SK-N-SH (cell line): ENCODE results near the gene SIRPA. TPM values are rescaled to one million over a fixed set of nuclear protein-coding genes. Genes with fewer than 3 reads are reported as not detected.

Experiments used
- CTCF ChIA-PET: fragments of 300-600, 350-600 bp; formaldehyde crosslinking; extraction: SDS; loops from one replicate; lab custom pipeline; 2021; lab: Yijun Ruan, JAX
- POLR2A ChIA-PET: fragments of 350-600 bp; sonication (Branson Sonifier 250); formaldehyde crosslinking; extraction: SDS; loops from one replicate; lab custom pipeline; 2020; ENCODE audit warnings: antibody characterized with exemption, inconsistent platforms; lab: Yijun Ruan, JAX
- DNase-seq: peaks from one replicate; pipeline ENCODE4 v3.0.0; 2012
- H2AFZ ChIP-seq: fragments of 200-600 bp; sonication (generic); 2 replicates; pipeline ENCODE4 v1.8.1; 2016; ENCODE audit warnings: antibody characterized with exemption, mild to moderate bottlenecking, low read depth
- H3F3A ChIP-seq: fragments of 200-600 bp; sonication (generic); replicated peaks from 2 replicates; pipeline ENCODE3; 2016; ENCODE audit warnings: antibody characterized with exemption, mild to moderate bottlenecking; ENCODE audit not compliant: insufficient read depth
- H3K27ac ChIP-seq, 2 experiments: fragments of 200-500 bp in 1 of 2; fragments of 200-600 bp in 1 of 2; sonication (Bioruptor generic) in 1 of 2; sonication (generic), shearing (Covaris generic) in 1 of 2; 2 replicates each; pipeline versions ENCODE4 v1.5.1 to v1.6.1; 2014 to 2016; ENCODE audit warnings: low read depth in 2 of 2, inconsistent platforms in 1 of 2, low read length in 1 of 2, mild to moderate bottlenecking in 1 of 2, mixed read lengths in 1 of 2
- H3K27me3 ChIP-seq: fragments of 200-600 bp; sonication (generic), shearing (Covaris generic); 2 replicates; pipeline ENCODE4 v1.6.1; 2016; ENCODE audit warnings: mixed run types; ENCODE audit not compliant: insufficient read depth
- H3K36me3 ChIP-seq, 2 experiments: fragments of 200-500 bp in 1 of 2; fragments of 200-600 bp in 1 of 2; sonication (Bioruptor generic) in 1 of 2; sonication (generic) in 1 of 2; replicated peaks in 1 of 2; 2 replicates each; pipeline versions ENCODE3 to v1.5.1; 2014 to 2016; ENCODE audit warnings: low read length in 1 of 2, mild to moderate bottlenecking in 1 of 2; ENCODE audit not compliant: insufficient read depth in 2 of 2, control insufficient read depth in 1 of 2
- H3K4me1 ChIP-seq, 2 experiments: fragments of 200-500 bp in 1 of 2; fragments of 200-600 bp in 1 of 2; sonication (Bioruptor generic) in 1 of 2; sonication (generic), shearing (Covaris generic) in 1 of 2; 2 replicates each; pipeline versions ENCODE4 v1.5.1 to v1.6.1; 2014 to 2016; ENCODE audit warnings: low read depth in 1 of 2, low read length in 1 of 2, mixed run types in 1 of 2; ENCODE audit not compliant: insufficient read depth in 2 of 2, control insufficient read depth in 1 of 2
- H3K4me2 ChIP-seq: fragments of 200-600 bp; sonication (generic), shearing (Covaris generic); 2 replicates; pipeline ENCODE4 v1.6.1; 2017; ENCODE audit warnings: mixed run types
- H3K4me3 ChIP-seq, 2 experiments: fragments of 200-500 bp in 1 of 2; fragments of 200-600 bp in 1 of 2; sonication (Bioruptor generic) in 1 of 2; sonication (generic), shearing (Covaris generic) in 1 of 2; 2 replicates each; pipeline versions ENCODE4 v1.5.1 to v1.8.1; 2014 to 2016; ENCODE audit warnings: low read depth in 2 of 2, inconsistent platforms in 1 of 2, low read length in 1 of 2, mild to moderate bottlenecking in 1 of 2, mixed read lengths in 1 of 2, moderate library complexity in 1 of 2
- H3K79me2 ChIP-seq: fragments of 200-600 bp; sonication (generic); 2 replicates; pipeline ENCODE4 v1.8.1; 2017; ENCODE audit warnings: mild to moderate bottlenecking; ENCODE audit not compliant: insufficient read depth
- H3K9ac ChIP-seq: fragments of 200-600 bp; sonication (generic); 2 replicates; pipeline ENCODE4 v1.6.1; 2017; ENCODE audit warnings: mixed run types
- H3K9me2 ChIP-seq: fragments of 200-600 bp; sonication (generic); 2 replicates; pipeline ENCODE4 v1.6.1; 2017; ENCODE audit warnings: mixed run types
- H3K9me3 ChIP-seq: fragments of 200-600 bp; sonication (generic); 2 replicates; pipeline ENCODE4 v1.6.1; 2017; ENCODE audit warnings: mixed run types, mild to moderate bottlenecking, moderate library complexity
- H4K20me1 ChIP-seq: fragments of 200-600 bp; sonication (generic); 2 replicates; pipeline ENCODE4 v1.6.1; 2017; ENCODE audit warnings: mild to moderate bottlenecking, mixed run types; ENCODE audit not compliant: insufficient read depth
- GATA2 ChIP-seq: sonication (generic); formaldehyde crosslinking; IDR thresholded peaks from 2 replicates; pipeline ENCODE4 v1.5.0; 2020; ENCODE audit warnings: mild to moderate bottlenecking, missing genetic modification reagents
- NFIC ChIP-seq: IDR thresholded peaks from 2 replicates; pipeline ENCODE4 v1.4.0; 2012; ENCODE audit warnings: borderline replicate concordance
- RCOR1 ChIP-seq: fragments of 150-350 bp; IDR thresholded peaks from 2 replicates; pipeline ENCODE4 v1.6.1; 2017; ENCODE audit warnings: antibody characterized with exemption, low read length
- RXRA ChIP-seq: IDR thresholded peaks from 2 replicates; pipeline ENCODE4 v1.4.0; 2012; ENCODE audit warnings: low read depth, mild to moderate bottlenecking, borderline replicate concordance
- YY1 ChIP-seq: IDR thresholded peaks from 2 replicates; pipeline ENCODE4 v1.4.0; 2012; ENCODE audit warnings: low read depth, mild to moderate bottlenecking
- WGBS: methylation state at CpG from one replicate; pipeline ENCODE4 v1.1.6; 2017; ENCODE audit warnings: low lambda C conversion rate; 5-methylcytosine and 5-hydroxymethylcytosine counted together
- polyA plus RNA-seq, 3 experiments: library from polyadenylated mRNA; depleted of rRNA; stranded (reverse); fragments of >200 nt; gene quantifications; 2 replicates each; pipeline ENCODE4 v1.2.3, GENCODE V29; 2012
- TF ChIP-seq, protein P1 (sequence below): IDR thresholded peaks from 2 replicates; pipeline ENCODE4 v1.6.1; 2012; ENCODE audit warnings: mild to moderate bottlenecking, low read depth, low read length, moderate library complexity
- TF ChIP-seq, protein P2 (sequence below): IDR thresholded peaks from 2 replicates; pipeline ENCODE4 v1.4.0; 2012; ENCODE audit warnings: low read depth, borderline replicate concordance

Gene SIRPA
- polyA plus RNA-seq, 1 of the 3 experiments (the other 2 are of a cell fraction): 9.1 TPM

DNA sequence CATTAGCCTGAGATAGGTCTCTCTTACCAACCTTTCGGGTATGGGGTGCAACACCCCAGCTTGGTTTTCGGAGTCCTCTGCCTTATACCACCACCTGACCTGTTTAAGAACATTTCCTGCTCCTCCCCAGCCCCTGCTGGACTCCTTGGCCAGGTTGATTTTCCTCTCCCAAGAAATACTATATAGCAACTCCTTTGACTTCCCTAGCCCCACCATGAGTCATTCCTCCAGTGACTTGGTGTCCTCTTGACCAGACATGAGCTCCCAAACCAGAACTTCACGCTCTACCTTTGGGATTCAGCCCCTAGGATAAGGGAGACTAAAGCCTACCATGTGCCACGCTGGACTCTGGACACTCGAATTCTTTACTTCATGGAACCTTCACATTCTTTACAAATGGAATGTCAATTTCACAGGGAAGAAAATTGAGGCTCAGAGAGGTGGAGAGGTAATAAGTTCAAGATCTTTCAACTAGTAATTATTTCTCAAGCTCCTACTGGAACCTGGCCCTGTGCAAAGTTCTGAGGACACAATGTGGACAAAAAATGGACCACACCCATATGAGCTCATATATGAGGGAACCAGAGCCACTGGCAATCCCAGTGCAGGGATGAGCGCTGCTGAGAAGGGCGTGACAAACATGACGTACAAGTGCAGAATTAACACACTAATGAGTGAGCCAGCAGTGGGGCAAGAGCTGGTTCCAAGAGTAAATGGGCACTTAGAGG lies 48.2 kb downstream of the SIRPA start:
- H4K20me1 ChIP-seq: no peaks in the 10 kb centered on the region
- no peak overlapping the region for H2AFZ ChIP-seq
- H3K36me3 ChIP-seq: peaks cover 0 to 4% of the 10 kb centered on the region in 2 experiments
- H3K27me3 ChIP-seq: no peaks in the 10 kb centered on the region; the same call in 1 of the 2 replicates
- H3K4me2 ChIP-seq: no peak overlapping the region
- H3K79me2 ChIP-seq: no peaks in the 10 kb centered on the region
- no peaks in the 10 kb centered on the region for H3K9me2 ChIP-seq
- no peak overlapping the region for H3K27ac ChIP-seq
- H3K4me1 ChIP-seq: no peaks in the 10 kb centered on the region; a peak in 1 of 4 replicates
- H3K9ac ChIP-seq: no peak overlapping the region
- no peak for DNase-seq
- CTCF ChIA-PET: interaction anchor here (0.9 to 1.5 kb wide), 2 partner anchors 63 to 141 kb away, joined by 4 read pairs; no protein-coding TSS in a partner anchor
- no peaks in the 10 kb centered on the region for H3K9me3 ChIP-seq
- TF ChIP-seq YY1 (no peak), RCOR1 (no peak)
- POLR2A ChIA-PET: no interaction called here
- WGBS: 74% methylated on average over 8 of the region's 8 CpGs
- no peaks in the 10 kb centered on the region for H3F3A ChIP-seq
- H3K4me3 ChIP-seq: no peak overlapping the region

DNA sequence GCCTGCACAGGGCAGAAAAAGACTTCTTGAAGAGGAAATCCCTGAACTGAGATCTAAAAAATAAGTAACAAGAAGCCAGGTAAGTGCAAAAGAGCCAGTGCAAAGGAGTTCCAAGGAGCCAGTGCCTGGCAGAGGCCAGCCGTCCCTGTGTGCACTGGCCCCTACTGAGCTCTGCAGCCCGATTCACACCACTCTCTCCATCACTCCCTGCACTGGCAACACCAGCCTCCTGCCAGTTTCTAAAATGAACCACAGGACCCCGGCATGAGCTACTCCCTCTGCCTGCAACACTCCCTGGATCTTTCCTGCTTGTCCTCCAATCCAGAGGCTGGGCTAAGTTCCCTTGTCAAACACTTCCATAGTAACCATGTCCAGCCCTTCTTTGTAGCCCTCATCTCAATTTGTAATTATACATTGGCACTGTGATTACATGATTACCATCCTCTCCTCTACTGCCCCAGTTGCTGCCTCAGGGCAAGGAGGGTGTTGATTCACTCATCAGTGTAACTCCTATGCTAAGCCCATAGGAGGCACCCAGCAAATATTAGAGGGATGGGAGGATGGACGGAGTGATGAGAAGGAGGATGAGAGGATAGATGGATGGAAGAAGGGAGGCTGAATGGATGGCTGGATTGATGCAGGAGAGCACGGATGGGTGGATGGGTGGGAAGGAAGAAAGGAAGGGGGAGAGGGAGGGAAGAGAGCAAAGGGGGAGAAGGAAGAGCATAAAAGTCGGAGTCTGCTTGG lies 49.3 kb downstream of the SIRPA start:
- Histone ChIP-seq H2AFZ (no peak overlapping the region), H3K79me2 (no peaks in the 10 kb centered on the region), H3K9me3 (no peaks in the 10 kb centered on the region), H3K9me2 (no peaks in the 10 kb centered on the region), H3K9ac (no peak overlapping the region), H3K4me2 (no peak overlapping the region), H3K27me3 (no peaks in the 10 kb centered on the region; the same call in 1 of the 2 replicates), H4K20me1 (no peaks in the 10 kb centered on the region), H3K4me1 (peaks cover 8 to 9% of the 10 kb centered on the region in 2 experiments; a peak in 2 of 4 replicates), H3K4me3 (no peak overlapping the region), H3K36me3 (no peaks in the 10 kb centered on the region), H3K27ac (no peak overlapping the region), H3F3A (no peaks in the 10 kb centered on the region)
- no peak for TF ChIP-seq RXRA
- TF ChIP-seq GATA2 (CRISPR knock-in tag): no peak
- TF ChIP-seq, protein P1, sequence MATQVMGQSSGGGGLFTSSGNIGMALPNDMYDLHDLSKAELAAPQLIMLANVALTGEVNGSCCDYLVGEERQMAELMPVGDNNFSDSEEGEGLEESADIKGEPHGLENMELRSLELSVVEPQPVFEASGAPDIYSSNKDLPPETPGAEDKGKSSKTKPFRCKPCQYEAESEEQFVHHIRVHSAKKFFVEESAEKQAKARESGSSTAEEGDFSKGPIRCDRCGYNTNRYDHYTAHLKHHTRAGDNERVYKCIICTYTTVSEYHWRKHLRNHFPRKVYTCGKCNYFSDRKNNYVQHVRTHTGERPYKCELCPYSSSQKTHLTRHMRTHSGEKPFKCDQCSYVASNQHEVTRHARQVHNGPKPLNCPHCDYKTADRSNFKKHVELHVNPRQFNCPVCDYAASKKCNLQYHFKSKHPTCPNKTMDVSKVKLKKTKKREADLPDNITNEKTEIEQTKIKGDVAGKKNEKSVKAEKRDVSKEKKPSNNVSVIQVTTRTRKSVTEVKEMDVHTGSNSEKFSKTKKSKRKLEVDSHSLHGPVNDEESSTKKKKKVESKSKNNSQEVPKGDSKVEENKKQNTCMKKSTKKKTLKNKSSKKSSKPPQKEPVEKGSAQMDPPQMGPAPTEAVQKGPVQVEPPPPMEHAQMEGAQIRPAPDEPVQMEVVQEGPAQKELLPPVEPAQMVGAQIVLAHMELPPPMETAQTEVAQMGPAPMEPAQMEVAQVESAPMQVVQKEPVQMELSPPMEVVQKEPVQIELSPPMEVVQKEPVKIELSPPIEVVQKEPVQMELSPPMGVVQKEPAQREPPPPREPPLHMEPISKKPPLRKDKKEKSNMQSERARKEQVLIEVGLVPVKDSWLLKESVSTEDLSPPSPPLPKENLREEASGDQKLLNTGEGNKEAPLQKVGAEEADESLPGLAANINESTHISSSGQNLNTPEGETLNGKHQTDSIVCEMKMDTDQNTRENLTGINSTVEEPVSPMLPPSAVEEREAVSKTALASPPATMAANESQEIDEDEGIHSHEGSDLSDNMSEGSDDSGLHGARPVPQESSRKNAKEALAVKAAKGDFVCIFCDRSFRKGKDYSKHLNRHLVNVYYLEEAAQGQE: no peak
- TF ChIP-seq, protein P2, sequence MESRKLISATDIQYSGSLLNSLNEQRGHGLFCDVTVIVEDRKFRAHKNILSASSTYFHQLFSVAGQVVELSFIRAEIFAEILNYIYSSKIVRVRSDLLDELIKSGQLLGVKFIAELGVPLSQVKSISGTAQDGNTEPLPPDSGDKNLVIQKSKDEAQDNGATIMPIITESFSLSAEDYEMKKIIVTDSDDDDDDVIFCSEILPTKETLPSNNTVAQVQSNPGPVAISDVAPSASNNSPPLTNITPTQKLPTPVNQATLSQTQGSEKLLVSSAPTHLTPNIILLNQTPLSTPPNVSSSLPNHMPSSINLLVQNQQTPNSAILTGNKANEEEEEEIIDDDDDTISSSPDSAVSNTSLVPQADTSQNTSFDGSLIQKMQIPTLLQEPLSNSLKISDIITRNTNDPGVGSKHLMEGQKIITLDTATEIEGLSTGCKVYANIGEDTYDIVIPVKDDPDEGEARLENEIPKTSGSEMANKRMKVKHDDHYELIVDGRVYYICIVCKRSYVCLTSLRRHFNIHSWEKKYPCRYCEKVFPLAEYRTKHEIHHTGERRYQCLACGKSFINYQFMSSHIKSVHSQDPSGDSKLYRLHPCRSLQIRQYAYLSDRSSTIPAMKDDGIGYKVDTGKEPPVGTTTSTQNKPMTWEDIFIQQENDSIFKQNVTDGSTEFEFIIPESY: no peak
- TF ChIP-seq NFIC: no peak
- WGBS: 65% methylated on average over 6 of the region's 6 CpGs
- POLR2A ChIA-PET: no interaction called here
- DNase-seq: no peak
- CTCF ChIA-PET: interaction anchor here (0.9 to 1.5 kb wide), 2 partner anchors 62 to 228 kb away, joined by 3 to 4 read pairs; no protein-coding TSS in a partner anchor
